ENCODE measurements around the gene EPHA8. TPM values are rescaled to one million over a fixed set of nuclear protein-coding genes. Genes with fewer than 3 reads are reported as not detected.

Gene EPHA8
- total RNA-seq = not detected in 2 replicates
- not detected for polyA plus RNA-seq (2012)

- no peak for DNase-seq (ENCODE audit: low read depth)
Observed at GRCh38 chr1:22562584-22563583, at the start of gene EPHA8. EPHA8 (plus strand) TSS chr1:22563489; CDS start chr1:22563636, 147 bp downstream.

GRCh38 chr1:22516906-22517571 lies 46.2 kb upstream of the EPHA8 start:
- no peak for DNase-seq (ENCODE audit: low read depth)

GRCh38 chr1:22517956-22518355 lies 45.3 kb upstream of the EPHA8 start:
- DNase-seq (ENCODE audit: low read depth) = no peak

DNA sequence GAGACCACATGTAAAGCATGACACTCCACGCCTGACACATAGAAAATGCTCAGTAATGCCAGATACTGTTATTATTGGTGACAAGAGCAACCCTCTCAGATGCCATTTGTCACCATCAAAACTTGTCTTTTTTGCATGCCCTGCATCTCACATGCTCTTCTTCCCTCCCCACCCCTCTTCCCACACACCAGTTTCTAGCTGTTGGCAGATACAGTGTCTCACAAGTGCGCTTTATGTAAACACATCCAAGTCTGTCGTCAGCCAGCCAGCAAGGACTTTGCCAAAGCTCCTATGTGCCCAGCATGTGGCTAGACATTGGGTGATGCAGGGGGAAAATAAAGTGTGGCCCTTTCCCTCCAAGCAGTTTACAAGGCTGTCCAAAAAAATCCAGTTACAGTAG lies 44.9 kb upstream of the EPHA8 start:
- DNase-seq (ENCODE audit: low read depth) = no peak

GRCh38 chr1:22520871-22521270 lies 42.4 kb upstream of the EPHA8 start:
- no peak for DNase-seq (ENCODE audit: low read depth)

DNA sequence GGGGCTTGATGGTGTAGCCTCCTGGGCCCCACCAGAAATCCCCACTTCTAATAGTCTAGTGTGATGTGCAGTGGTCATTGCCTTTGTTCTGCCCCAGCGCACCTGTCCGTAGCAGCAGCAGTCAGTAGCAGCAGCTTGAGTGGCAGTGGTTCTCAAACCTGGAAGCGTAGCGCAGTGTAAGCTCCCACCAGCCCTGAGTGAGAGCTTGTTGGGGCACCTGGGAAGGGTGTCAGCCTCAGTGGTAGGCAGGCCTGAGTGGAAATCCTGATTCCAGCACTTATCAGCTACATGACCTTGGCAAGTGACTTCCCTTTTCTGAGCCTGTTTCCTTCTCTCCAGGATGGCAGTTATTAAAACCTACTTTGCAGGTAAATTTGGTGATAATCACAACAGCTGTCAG lies 41.6 kb upstream of the EPHA8 start:
- no peak for DNase-seq (ENCODE audit: low read depth)

DNA sequence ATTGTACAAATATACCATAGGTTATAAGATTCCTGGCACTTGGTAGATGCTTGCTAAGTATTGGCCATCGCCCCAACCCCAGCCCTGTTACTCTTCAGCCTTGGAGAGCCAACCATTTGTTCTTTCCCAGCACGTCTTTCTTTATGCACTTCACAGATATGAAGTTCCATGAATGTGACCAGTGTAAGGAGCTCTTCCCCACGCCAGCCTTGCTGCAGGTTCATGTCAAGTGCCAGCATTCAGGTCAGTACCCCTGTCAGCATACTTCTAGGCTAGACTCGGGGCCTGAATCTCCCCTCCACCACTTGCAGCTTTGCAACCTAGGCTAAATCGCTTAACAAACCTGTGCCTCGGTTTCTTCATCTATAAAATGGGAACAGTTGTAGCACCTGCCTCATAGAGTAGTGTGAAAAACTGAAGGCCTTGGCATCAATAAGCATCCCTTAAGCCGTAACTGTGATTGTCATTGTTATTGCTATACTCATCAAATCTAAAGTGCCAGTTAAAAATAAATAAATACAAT lies 41.0 kb upstream of the EPHA8 start:
- DNase-seq (ENCODE audit: low read depth) = no peak

DNA sequence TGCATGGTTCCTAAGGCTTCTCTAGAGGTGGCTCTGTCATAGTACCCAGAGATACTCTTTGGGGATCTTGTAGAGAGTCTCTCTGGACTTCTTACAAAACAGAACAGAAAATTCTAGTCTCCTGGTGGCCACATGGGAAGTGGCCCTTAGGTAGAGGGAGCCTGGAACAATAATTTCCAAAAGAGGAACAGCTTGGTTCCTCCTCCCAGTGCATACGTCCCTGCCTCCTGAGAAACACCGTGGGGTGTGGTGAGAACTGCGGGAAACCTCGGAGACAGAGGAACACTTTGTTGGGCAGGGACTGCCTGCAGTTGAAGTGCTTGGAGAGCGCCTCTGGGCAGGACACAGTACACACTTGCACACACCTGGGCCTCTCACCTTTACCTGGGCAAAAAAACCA lies 38.8 kb upstream of the EPHA8 start:
- no peak for DNase-seq (ENCODE audit: low read depth)

GRCh38 chr1:22525211-22525610 lies 38.1 kb upstream of the EPHA8 start:
- no peak for DNase-seq (ENCODE audit: low read depth)

DNA sequence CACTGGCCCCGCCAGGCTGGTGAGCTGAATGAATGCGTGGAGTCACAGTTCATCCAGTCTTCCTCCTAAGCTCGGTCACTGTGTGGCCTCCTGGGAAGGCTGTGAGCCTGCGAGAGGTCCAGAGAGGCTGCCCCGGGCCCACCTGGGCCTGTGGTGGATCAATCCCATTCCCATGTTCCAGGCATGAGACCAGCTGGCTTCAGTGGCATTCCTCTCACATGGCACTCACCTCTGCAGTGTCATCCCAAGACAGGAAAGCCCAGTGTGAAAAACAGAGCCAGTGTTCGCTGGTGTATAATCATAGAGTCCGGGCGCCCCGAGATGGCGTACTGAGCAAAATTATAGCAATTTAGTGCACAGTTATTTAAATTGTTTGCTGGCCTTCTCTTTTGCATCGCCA lies 37.6 kb upstream of the EPHA8 start:
- DNase-seq (ENCODE audit: low read depth) = no peak

DNA sequence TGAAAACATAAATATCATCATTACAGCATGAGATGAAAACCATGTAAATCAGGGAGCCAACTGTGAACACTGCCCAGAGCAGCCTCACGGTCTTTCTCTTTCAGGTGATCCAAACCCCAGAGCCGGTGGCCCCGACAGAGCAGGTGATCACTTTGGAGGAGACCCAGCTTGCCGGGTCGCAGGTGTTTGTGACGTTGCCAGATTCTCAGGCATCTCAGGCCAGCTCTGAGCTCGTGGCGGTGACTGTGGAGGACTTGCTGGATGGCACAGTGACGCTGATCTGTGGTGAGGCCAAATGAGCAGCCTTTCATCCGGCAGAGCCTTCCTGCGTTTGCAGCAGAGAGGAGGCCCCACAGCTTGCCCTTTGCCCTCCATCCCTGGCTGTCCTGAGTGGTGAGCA lies 37.2 kb upstream of the EPHA8 start:
- no peak for DNase-seq (ENCODE audit: low read depth)

DNA sequence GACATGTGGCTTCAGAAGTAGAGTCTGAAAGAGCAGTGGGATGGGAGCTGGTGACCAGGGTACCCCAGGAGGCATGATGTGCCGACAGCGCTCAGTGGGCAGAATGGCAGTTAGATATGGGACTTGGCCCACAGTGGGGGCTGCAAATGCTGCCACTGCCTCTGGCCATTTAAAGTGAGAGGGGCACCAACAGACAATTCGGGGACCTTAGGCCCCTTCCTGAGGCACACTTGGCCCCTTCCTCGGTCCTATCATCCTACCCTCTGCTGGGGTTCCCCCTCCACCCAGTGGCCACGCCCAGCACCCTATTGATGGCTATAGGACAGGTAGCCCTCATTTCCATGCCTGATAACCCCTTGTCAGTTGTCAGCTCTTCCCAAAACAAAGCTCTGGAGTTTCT lies 36.6 kb upstream of the EPHA8 start:
- DNase-seq (ENCODE audit: low read depth) = no peak

- no peak for DNase-seq (ENCODE audit: low read depth)
Observed at GRCh38 chr1:22527122-22527521, 36.2 kb upstream of the EPHA8 start.

GRCh38 chr1:22527555-22528296 lies 35.6 kb upstream of the EPHA8 start:
- DNase-seq (ENCODE audit: low read depth) = peak; percentile 14

DNA sequence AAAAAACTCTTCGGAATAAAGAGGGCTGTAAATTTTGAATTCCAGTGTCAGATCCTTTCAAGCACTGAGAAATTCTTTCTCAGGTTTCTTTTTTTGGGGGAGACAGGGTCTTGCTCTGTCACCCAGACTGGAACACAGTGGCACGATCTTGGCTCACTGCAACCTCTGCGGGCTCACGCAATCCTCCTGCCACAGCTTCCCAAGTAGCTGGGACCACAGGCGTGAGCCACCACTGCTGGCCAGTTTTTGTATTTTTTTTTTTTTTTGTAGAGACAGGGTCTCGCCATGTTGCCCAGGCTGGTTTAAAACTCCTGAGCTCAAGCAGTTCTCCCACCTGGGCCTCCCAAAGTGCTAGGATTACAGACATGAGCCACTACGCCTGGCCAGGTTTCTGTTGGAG lies 34.8 kb upstream of the EPHA8 start:
- no peak for DNase-seq (ENCODE audit: low read depth)

- peak; percentile 16 for DNase-seq (ENCODE audit: low read depth)
Observed at GRCh38 chr1:22529901-22530621, 33.2 kb upstream of the EPHA8 start.

DNA sequence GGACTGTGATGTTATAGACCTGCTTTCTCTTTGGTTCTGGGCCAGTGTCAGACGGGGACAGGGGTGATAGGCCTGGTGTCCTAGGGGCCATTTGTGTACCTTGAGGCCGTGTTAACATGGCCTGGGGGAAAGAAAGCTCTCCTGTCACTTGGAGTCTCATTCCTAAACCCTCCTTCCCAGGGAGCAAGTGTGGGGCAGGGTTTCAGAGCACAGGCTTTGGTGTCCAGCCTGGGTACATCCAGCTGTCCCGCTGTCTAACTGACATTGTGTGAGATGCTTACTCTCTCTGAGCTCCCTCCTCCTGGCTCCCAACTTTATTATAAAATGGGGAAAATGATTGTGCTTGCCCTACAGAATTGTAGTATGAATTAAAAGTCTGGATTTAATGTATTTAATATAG lies 32.6 kb upstream of the EPHA8 start:
- DNase-seq (ENCODE audit: low read depth) = peak; percentile 14

DNA sequence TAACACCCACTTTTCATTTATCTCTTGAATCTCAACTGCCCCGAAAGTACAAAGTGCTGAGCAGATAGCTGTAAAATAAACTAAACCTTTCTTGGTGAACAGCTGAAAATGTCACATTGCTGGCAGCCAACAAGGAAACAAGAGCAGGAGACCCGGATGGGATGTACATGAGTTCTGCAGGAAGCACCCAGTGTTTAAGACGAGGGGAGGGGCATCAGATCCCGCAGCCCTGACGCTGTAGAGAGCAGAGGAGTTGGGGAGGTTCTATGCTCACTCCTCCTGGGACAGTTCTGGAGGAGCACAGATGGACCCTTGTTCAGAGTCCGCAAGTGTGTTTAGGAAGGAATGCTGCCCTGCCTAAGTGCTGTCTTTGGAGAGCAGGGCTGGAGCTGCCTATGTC lies 32.0 kb upstream of the EPHA8 start:
- no peak for DNase-seq (ENCODE audit: low read depth)

DNA sequence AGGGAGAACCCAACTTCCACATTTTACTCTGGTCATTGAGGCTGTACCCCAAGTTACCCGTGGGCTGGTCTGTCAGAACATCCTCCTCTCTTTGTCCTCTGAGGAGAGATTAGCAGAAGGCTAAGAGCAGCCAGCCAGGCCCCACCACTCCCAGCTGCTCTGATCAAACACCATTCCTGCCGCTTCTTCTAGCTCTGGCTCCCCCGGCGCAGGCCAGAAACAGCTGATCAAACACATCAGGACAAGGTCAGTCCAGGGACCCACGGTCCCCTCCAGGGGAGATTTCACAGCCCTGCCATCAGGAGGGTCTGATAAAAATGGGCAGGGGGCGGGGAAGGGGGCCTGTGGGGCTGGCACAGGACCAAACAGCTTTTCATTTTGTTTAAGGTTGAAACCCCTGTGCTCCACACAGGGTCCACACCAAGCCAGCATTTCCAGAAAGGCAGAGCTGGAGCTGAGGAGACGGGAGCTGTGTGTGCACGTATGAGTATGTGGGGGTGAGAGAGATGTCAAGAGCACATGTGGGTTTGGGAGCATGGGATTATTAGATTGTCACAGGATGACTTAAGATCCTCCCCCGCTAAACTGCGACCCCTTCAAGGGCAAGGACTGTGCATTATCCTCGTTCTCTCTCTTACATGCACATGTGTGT lies 29.9 kb upstream of the EPHA8 start:
- DNase-seq (ENCODE audit: low read depth) = no peak

DNA sequence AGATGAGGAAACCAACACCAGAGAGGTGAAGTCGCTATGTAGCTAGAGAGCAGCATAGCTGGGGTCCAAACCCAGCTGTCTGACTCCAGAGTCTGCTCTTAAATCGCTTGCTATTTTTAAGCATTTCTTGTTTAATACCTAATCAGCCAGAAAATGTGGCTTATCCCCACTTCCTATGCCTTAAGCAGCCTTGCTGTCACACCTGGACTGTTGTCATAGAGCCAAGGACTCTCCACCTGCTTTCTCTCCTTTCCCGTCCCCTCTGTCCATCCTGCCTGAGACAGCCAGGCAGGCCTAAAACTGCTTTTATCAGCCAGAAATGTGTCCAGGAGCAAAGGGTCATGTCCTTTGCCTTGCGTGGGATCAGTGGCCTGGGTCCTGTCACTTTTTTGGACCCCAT lies 28.3 kb upstream of the EPHA8 start:
- no peak for DNase-seq (ENCODE audit: low read depth)
